Mesendoderm (in vitro differentiated cells): ENCODE measurements around the gene WNT2. TPM values are rescaled to one million over a fixed set of nuclear protein-coding genes. Genes with fewer than 3 reads are reported as not detected.

Experiments
- DNase-seq: peaks from one replicate; pipeline ENCODE4 v3.0.0; 2013
- H2AK5ac ChIP-seq: 2 replicates; pipeline ENCODE4 v1.6.1; 2013; ENCODE audit warnings: low read length, inconsistent platforms
- H2BK120ac ChIP-seq: 2 replicates; pipeline ENCODE4 v1.6.1; 2013; ENCODE audit warnings: low read depth, mild to moderate bottlenecking, low read length, moderate library complexity, mixed read lengths
- H2BK15ac ChIP-seq: replicated peaks from 2 replicates; pipeline ENCODE4 v1.6.1; 2013; ENCODE audit warnings: low read depth, mild to moderate bottlenecking, moderate library complexity
- H2BK5ac ChIP-seq: 2 replicates; pipeline ENCODE4 v1.6.1; 2013; ENCODE audit warnings: low read length, inconsistent platforms
- H3K18ac ChIP-seq: 2 replicates; pipeline ENCODE4 v1.6.1; 2013; ENCODE audit warnings: mild to moderate bottlenecking, low read length, mixed read lengths
- H3K23ac ChIP-seq: one replicate; pipeline ENCODE4 v1.6.1; 2013; ENCODE audit warnings: low read length
- H3K27ac ChIP-seq: 2 replicates; pipeline ENCODE4 v1.5.1; 2013; ENCODE audit warnings: low read depth, mild to moderate bottlenecking, inconsistent platforms, low read length, moderate library complexity
- H3K27me3 ChIP-seq: 2 replicates; pipeline ENCODE4 v1.6.1; 2013; ENCODE audit warnings: low read length, control low read depth, mild to moderate bottlenecking, inconsistent platforms; ENCODE audit not compliant: insufficient read depth, poor library complexity
- H3K36me3 ChIP-seq: 2 replicates; pipeline ENCODE4 v1.6.1; 2013; ENCODE audit warnings: low read length, inconsistent platforms; ENCODE audit not compliant: control insufficient read depth, insufficient read depth
- H3K4ac ChIP-seq: one replicate; pipeline ENCODE4 v1.6.1; 2013; ENCODE audit warnings: low read depth, mild to moderate bottlenecking, low read length, moderate library complexity
- H3K4me1 ChIP-seq: 2 replicates; pipeline ENCODE4 v1.6.1; 2013; ENCODE audit warnings: low read depth, low read length, inconsistent platforms; ENCODE audit not compliant: control insufficient read depth
- H3K4me2 ChIP-seq: 2 replicates; pipeline ENCODE4 v1.6.1; 2013; ENCODE audit warnings: low read length
- H3K4me3 ChIP-seq: 2 replicates; pipeline ENCODE4 v1.5.1; 2013; ENCODE audit warnings: mild to moderate bottlenecking, low read length
- H3K56ac ChIP-seq: one replicate; pipeline ENCODE4 v1.6.1; 2013; ENCODE audit warnings: low read length
- H3K79me1 ChIP-seq: 2 replicates; pipeline ENCODE4 v1.6.1; 2013; ENCODE audit warnings: low read length, inconsistent platforms
- H3K79me2 ChIP-seq: 2 replicates; pipeline ENCODE4 v1.6.1; 2013; ENCODE audit warnings: mild to moderate bottlenecking, low read length; ENCODE audit not compliant: control insufficient read depth, insufficient read depth
- H3K9ac ChIP-seq: 2 replicates; pipeline ENCODE4 v1.6.1; 2013; ENCODE audit warnings: low read length, inconsistent platforms
- H4K5ac ChIP-seq: one replicate; pipeline ENCODE4 v1.6.1; 2013; ENCODE audit warnings: low read length
- H4K8ac ChIP-seq: one replicate; pipeline ENCODE4 v1.6.1; 2013; ENCODE audit warnings: low read depth, mild to moderate bottlenecking, control low read depth, low read length, moderate library complexity
- WGBS: extraction: QIAGEN DNeasy Blood & Tissue Kit; methylation state at CpG from one replicate; pipeline ENCODE4 v1.1.7; 2013; ENCODE audit warnings: low lambda C conversion rate, missing lambda C conversion rate; ENCODE audit not compliant: insufficient coverage; ENCODE audit errors: extremely low coverage; 5-methylcytosine and 5-hydroxymethylcytosine counted together
- polyA plus RNA-seq, 2 experiments: library from polyadenylated mRNA; stranded (reverse); fragments of 200-250 nt; gene quantifications; one replicate each; pipeline ENCODE4 v1.2.3, GENCODE V29; 2013

WNT2 gene
- polyA plus RNA-seq (2013, experiment 1 of 2): not detected
- not detected for polyA plus RNA-seq (2013, experiment 2 of 2)

DNA sequence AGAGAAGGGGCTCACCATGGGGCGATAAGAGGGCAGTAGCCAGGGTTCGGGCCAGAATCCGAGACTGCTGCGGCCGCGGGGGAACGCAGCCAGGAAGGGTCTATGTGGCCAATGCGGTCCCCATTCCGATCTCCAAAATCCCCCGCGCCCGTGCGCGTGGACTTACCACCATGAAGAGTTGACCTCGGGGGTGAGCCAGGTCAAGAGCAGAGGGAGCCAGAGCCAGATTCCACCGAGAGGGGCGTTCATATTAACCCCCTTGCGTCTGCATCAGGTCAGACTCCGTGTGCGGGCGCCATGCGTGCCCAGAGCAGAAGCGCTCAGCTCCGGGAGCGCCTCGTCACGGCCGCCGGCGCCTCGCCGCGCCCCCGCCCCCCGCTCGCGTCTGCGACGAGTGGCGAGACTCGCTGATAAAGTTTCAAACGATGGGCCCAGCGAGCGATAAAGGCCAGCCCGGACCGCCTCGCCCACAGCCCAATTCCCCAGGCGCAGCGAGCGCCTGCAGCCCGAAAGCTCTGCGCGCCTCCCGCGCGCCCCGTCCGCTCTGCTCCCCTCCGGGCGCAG is at the start of gene WNT2:
Gene WNT2, minus strand, starts transcription at position 318 of the 564 bp plus-strand sequence. Its CDS starts 69 bp downstream, at position 249.
- Histone ChIP-seq H2AK5ac (no peak within 1 kb of the TSS), H3K79me1 (no peaks in the 10 kb centered on the region), H3K23ac (no peak within 1 kb of the TSS), H3K4me2 (peak within 1 kb of the TSS; percentile 92), H3K4ac (no peak within 1 kb of the TSS), H3K27me3 (peaks cover 47% of the 10 kb centered on the region), H3K27ac (no peak within 1 kb of the TSS), H2BK120ac (no peak within 1 kb of the TSS), H3K79me2 (no peaks in the 10 kb centered on the region), H2BK5ac (no peak within 1 kb of the TSS), H3K4me1 (no peaks in the 10 kb centered on the region), H3K4me3 (peak within 1 kb of the TSS; percentile 41), H3K9ac (peak within 1 kb of the TSS; percentile 47), H3K36me3 (no peaks in the 10 kb centered on the region), H4K5ac (no peak within 1 kb of the TSS), H3K18ac (no peak within 1 kb of the TSS), H4K8ac (no peak within 1 kb of the TSS), H3K56ac (peak within 1 kb of the TSS; percentile 63), H2BK15ac (no peak within 1 kb of the TSS)
- DNase-seq: peak; percentile 15
- no CpG with 5 or more reads among the region's 60 CpGs for WGBS

- no peak for DNase-seq
- Histone ChIP-seq H3K23ac (no peak overlapping the region), H3K27ac (no peak overlapping the region), H3K18ac (no peak overlapping the region), H4K8ac (no peak overlapping the region), H3K56ac (no peak overlapping the region), H4K5ac (no peak overlapping the region), H3K79me1 (no peaks in the 10 kb centered on the region), H2BK15ac (no peak overlapping the region), H3K27me3 (no peaks in the 10 kb centered on the region), H2BK120ac (no peak overlapping the region), H2AK5ac (no peak overlapping the region), H3K9ac (no peak overlapping the region), H3K79me2 (no peaks in the 10 kb centered on the region), H3K4ac (no peak overlapping the region), H3K36me3 (no peaks in the 10 kb centered on the region), H2BK5ac (no peak overlapping the region), H3K4me2 (no peak overlapping the region), H3K4me1 (no peaks in the 10 kb centered on the region), H3K4me3 (no peak overlapping the region)
- WGBS: no CpG with 5 or more reads among the region's 1 CpG
These were observed 49.2 kb upstream of the WNT2 start for GRCh38 chr7:117372073-117372472.

DNA sequence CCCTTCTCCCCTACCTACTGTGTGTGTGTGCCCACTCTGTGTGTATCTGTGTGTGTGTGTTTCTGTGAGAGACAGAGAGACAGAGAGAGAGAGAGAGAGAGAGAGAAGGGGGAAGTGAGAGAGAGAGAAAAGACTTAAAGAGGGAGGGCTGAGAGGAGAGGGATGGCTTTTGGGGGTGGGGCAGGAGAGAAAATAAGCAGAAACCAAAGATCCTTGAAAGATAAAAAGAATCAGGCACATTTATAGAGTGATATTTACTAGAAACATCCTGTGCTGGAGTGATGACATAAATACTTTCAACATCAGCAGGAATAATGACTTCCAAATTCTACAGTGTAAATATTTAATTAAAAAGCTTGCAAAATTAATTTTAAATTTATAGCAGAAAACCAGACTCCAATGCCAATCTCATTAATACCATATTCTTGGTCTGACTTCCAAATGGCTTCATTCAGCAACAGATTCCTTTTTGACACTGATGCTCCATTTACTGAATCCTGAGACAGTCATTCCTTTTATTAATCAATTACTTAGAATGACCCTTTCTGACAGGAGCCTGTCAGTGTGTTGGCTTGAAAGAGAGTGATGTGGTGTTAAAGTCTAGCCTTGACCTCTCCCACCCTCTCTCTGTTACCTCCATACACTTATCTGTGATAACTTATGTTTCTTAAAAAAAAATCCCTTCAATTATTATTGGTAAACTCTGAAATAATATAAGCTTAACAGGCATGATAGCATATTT is 41.7 kb upstream of the WNT2 start:
- DNase-seq: peak; percentile 1
- Histone ChIP-seq H3K36me3 (no peaks in the 10 kb centered on the region), H4K8ac (no peak overlapping the region), H3K79me2 (no peaks in the 10 kb centered on the region), H3K4me1 (no peaks in the 10 kb centered on the region), H2BK15ac (no peak overlapping the region), H3K79me1 (no peaks in the 10 kb centered on the region), H2BK5ac (no peak overlapping the region), H3K27ac (no peak overlapping the region), H2BK120ac (no peak overlapping the region), H4K5ac (no peak overlapping the region), H3K4ac (no peak overlapping the region), H3K18ac (no peak overlapping the region), H3K4me3 (no peak overlapping the region), H3K4me2 (no peak overlapping the region), H3K23ac (no peak overlapping the region), H3K27me3 (no peaks in the 10 kb centered on the region), H2AK5ac (no peak overlapping the region), H3K56ac (no peak overlapping the region), H3K9ac (no peak overlapping the region)

DNA sequence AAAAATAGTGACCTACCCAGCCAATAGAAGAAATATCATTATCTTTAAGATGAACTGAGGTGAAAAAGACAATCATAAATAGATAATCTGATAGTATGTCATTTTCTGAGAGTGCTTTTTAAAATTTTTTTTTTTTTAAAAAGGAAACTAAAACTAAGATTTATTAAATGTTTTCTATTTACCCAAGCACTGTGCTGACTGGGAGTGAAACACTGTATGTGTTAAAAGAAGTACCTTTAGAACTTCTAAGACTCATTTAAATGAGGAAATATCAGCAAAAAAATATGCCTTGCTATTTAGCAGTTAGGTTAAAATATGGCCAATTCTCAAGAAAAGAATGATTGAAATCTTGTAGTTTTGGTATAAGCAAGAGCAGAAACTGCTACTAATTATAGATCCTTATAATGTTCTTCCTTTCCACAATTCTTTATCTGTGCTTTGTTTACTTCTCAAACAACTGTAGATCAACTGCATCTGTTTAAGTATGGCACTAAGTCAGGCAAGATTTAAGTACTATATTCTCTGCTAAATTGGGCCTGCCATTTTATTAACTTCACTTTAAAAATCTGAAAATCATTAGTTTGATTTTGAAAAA is 39.5 kb upstream of the WNT2 start:
- no peak overlapping the region for H3K18ac ChIP-seq
- H3K27ac ChIP-seq: no peak overlapping the region
- H3K4me3 ChIP-seq: no peak overlapping the region
- H3K4ac ChIP-seq: no peak overlapping the region
- no peak overlapping the region for H3K56ac ChIP-seq
- H3K36me3 ChIP-seq: no peaks in the 10 kb centered on the region
- H4K5ac ChIP-seq: no peak overlapping the region
- H3K23ac ChIP-seq: no peak overlapping the region
- no peak overlapping the region for H3K9ac ChIP-seq
- H3K27me3 ChIP-seq: no peaks in the 10 kb centered on the region
- H2BK15ac ChIP-seq: no peak overlapping the region
- no peak overlapping the region for H3K4me2 ChIP-seq
- no peak overlapping the region for H2BK120ac ChIP-seq
- no peak overlapping the region for H4K8ac ChIP-seq
- no peak overlapping the region for H2AK5ac ChIP-seq
- DNase-seq: no peak
- no peaks in the 10 kb centered on the region for H3K4me1 ChIP-seq
- H3K79me1 ChIP-seq: no peaks in the 10 kb centered on the region
- H2BK5ac ChIP-seq: no peak overlapping the region
- no peaks in the 10 kb centered on the region for H3K79me2 ChIP-seq

DNA sequence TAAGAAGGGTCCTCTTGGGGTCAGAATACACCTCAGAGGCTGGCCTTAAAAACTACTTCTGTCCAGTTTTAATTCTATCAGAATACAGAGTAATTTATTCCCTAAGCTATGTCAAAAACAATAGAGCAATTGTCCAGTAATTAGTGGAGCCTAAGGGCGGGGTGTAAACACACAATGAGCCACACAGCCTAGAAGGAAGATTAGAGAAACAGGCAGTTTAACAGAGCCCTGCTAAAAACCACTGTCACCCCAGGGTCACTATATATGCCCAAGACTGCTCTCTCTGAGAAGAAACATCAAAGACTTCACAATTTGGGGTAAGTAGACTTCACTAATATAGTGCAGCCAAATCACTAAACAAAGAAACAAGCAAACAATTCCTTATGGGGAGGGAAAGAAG is 27.2 kb upstream of the WNT2 start:
- Histone ChIP-seq H3K27me3 (no peaks in the 10 kb centered on the region), H3K36me3 (no peaks in the 10 kb centered on the region)

More for the DNA sequence above, 27.2 kb upstream of the WNT2 start:
- no CpG with 5 or more reads among the region's 1 CpG for WGBS
- Histone ChIP-seq H3K23ac (no peak overlapping the region), H2BK15ac (no peak overlapping the region), H3K4me3 (no peak overlapping the region), H2BK120ac (no peak overlapping the region), H3K9ac (no peak overlapping the region), H3K56ac (no peak overlapping the region), H3K18ac (no peak overlapping the region), H3K4me1 (no peaks in the 10 kb centered on the region), H3K79me1 (no peaks in the 10 kb centered on the region), H3K27ac (no peak overlapping the region), H2AK5ac (no peak overlapping the region), H3K4me2 (no peak overlapping the region), H2BK5ac (no peak overlapping the region), H3K4ac (no peak overlapping the region), H4K8ac (no peak overlapping the region), H4K5ac (no peak overlapping the region), H3K79me2 (no peaks in the 10 kb centered on the region)
- DNase-seq: peak; percentile 1
